Neural crest cell (in vitro differentiated cells): ENCODE data around the gene THEM4. TPM values are rescaled to one million over a fixed set of nuclear protein-coding genes. Genes with fewer than 3 reads are reported as not detected.

ENCODE experiments used
- DNase-seq: peaks from one replicate; pipeline ENCODE4 v3.0.0; 2021; ENCODE audit warnings: low read depth, mixed read lengths, low spot score
- H3K27ac Mint-ChIP-seq: one replicate; pipeline ENCODE4 v1.8.0; 2021; ENCODE audit warnings: mild to moderate bottlenecking, mixed read lengths; ENCODE audit not compliant: unreplicated experiment
- H3K27me3 Mint-ChIP-seq: 2 replicates; pipeline ENCODE4 v1.8.0; 2021; ENCODE audit warnings: low read depth, mild to moderate bottlenecking, mixed read lengths
- H3K36me3 Mint-ChIP-seq: 2 replicates; pipeline ENCODE4 v1.8.0; 2021; ENCODE audit warnings: low read depth, mild to moderate bottlenecking, mixed read lengths
- H3K4me1 Mint-ChIP-seq: 2 replicates; pipeline ENCODE4 v1.8.0; 2021; ENCODE audit warnings: mixed read lengths
- H3K4me3 Mint-ChIP-seq: one replicate; pipeline ENCODE4 v1.8.0; 2021; ENCODE audit warnings: mild to moderate bottlenecking, mixed read lengths
- H3K9me3 Mint-ChIP-seq: 2 replicates; pipeline ENCODE4 v1.8.0; 2021; ENCODE audit warnings: mixed read lengths
- CTCF ChIP-seq: fragments of 200-600 bp; sonication (generic); conservative IDR thresholded peaks from 2 replicates; pipeline ENCODE4 v1.5.0; 2021; ENCODE audit warnings: antibody characterized with exemption, mild to moderate bottlenecking
- total RNA-seq: library from RNA; stranded (reverse); gene quantifications from 2 replicates; pipeline ENCODE4 v1.2.1, GENCODE V29; 2021

THEM4 gene
- total RNA-seq, 1 donor from 2014 or later = 21.6 TPM

- TF ChIP-seq CTCF = no peak
- Mint-ChIP-seq H3K4me3 (peak within 1 kb of the TSS; percentile 82), H3K36me3 (no peaks in the 10 kb centered on the region), H3K4me1 (peaks cover 29% of the 10 kb centered on the region), H3K27ac (peak within 1 kb of the TSS; percentile 95), H3K9me3 (no peaks in the 10 kb centered on the region), H3K27me3 (peaks cover 52% of the 10 kb centered on the region)
- peak; percentile 66 for DNase-seq
Measured at GRCh38 chr1:151839457-151840403, 69.6 kb downstream of the THEM4 start, which contains the start of gene C2CD4D. TSS of gene C2CD4D (minus strand) at chr1:151839820. CDS start at chr1:151838989, 831 bp downstream.

GRCh38 chr1:151839082-151839412 lies 70.3 kb downstream of the THEM4 start:
- no peak for DNase-seq
- H3K9me3 Mint-ChIP-seq = no peaks in the 10 kb centered on the region
- TF ChIP-seq CTCF = no peak
- H3K4me1 Mint-ChIP-seq = peaks cover 29% of the 10 kb centered on the region
- no peak overlapping the region for H3K27ac Mint-ChIP-seq
- peak overlapping the region; percentile 82 for H3K4me3 Mint-ChIP-seq
- peaks cover 52% of the 10 kb centered on the region for H3K27me3 Mint-ChIP-seq
- no peaks in the 10 kb centered on the region for H3K36me3 Mint-ChIP-seq

- H3K27ac Mint-ChIP-seq = no peak overlapping the region
- H3K9me3 Mint-ChIP-seq = no peaks in the 10 kb centered on the region
- peak overlapping the region; percentile 82 for H3K4me3 Mint-ChIP-seq
- peaks cover 52% of the 10 kb centered on the region for H3K27me3 Mint-ChIP-seq
- peaks cover 33% of the 10 kb centered on the region for H3K4me1 Mint-ChIP-seq
- no peak for DNase-seq
- TF ChIP-seq CTCF = no peak
- H3K36me3 Mint-ChIP-seq = no peaks in the 10 kb centered on the region
Measured at GRCh38 chr1:151838222-151839081, 70.9 kb downstream of the THEM4 start.

- H3K4me1 Mint-ChIP-seq = peaks cover 34% of the 10 kb centered on the region
Measured at GRCh38 chr1:151837884-151838221, 71.5 kb downstream of the THEM4 start.

More at GRCh38 chr1:151837884-151838221, 71.5 kb downstream of the THEM4 start:
- Mint-ChIP-seq H3K36me3 (no peaks in the 10 kb centered on the region), H3K9me3 (no peaks in the 10 kb centered on the region), H3K27ac (no peak overlapping the region), H3K27me3 (peaks cover 52% of the 10 kb centered on the region), H3K4me3 (peak overlapping the region; percentile 87)
- TF ChIP-seq CTCF = no peak
- DNase-seq = no peak
